ENCODE data around the gene LMX1B.

Gene LMX1B

GRCh38 chr9:126719618-126720031 is 105.9 kb downstream of the LMX1B start:
- Histone ChIP-seq H3K9me2 (replicated peaks; ENCODE audit: insufficient read depth, low read length) (no peaks in the 10 kb centered on the region), H3K27me3 (ENCODE audit: low read length) (no peaks in the 10 kb centered on the region), H3F3A (ENCODE audit: insufficient read depth) (no peaks in the 10 kb centered on the region), H3K79me2 (ENCODE audit: insufficient read depth, low read length) (no peaks in the 10 kb centered on the region), H4K20me1 (ENCODE audit: low read depth, low read length) (no peaks in the 10 kb centered on the region), H3K4me2 (ENCODE audit: low read depth, low read length, poor library complexity, severe bottlenecking) (no peak overlapping the region), H3K27ac (ENCODE audit: low read depth, low read length) (no peak overlapping the region), H3K9ac (ENCODE audit: low read length) (no peak overlapping the region), H2AFZ (ENCODE audit: low read depth, low read length, severe bottlenecking) (no peak overlapping the region), H3K4me3 (ENCODE audit: insufficient read depth, low read length, poor library complexity, severe bottlenecking) (no peak overlapping the region), H3K9me3 (ENCODE audit: insufficient read depth, low read length) (no peaks in the 10 kb centered on the region), H3K36me3 (ENCODE audit: low read length) (no peaks in the 10 kb centered on the region)
- TF ChIP-seq CTCF (IDR thresholded peaks at IDR 0.05; ENCODE audit: insufficient read depth, low read length, poor library complexity, severe bottlenecking) = no peak
- TF ChIP-seq EZH2phosphoT487 (conservative IDR thresholded peaks at IDR 0.05; ENCODE audit: low read length) = no peak

DNA sequence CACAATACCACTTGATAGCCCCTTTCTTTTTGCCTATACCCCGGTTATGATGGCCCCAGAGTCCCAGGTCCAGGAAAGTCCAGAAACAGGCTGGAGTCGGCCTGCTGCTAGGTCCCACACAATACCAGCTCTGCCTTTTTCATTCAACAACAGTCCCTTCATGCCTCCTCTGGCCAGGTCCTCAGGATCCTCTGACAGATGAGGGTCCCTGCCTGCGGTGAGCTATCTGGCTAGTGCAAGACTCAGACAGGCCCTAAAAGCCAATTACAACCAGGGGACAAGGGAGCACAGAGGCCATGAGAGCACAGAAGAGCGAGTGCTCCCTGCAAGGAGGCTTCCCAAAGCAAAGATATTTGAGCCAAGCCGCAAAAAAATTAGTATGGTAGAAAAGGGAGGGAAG is 106.3 kb downstream of the LMX1B start:
- Histone ChIP-seq H3K9me2 (replicated peaks; ENCODE audit: insufficient read depth, low read length) (no peaks in the 10 kb centered on the region), H3K9ac (ENCODE audit: low read length) (no peak overlapping the region), H2AFZ (ENCODE audit: low read depth, low read length, severe bottlenecking) (no peak overlapping the region), H3F3A (ENCODE audit: insufficient read depth) (no peaks in the 10 kb centered on the region), H3K9me3 (ENCODE audit: insufficient read depth, low read length) (no peaks in the 10 kb centered on the region), H3K79me2 (ENCODE audit: insufficient read depth, low read length) (no peaks in the 10 kb centered on the region), H3K4me3 (ENCODE audit: insufficient read depth, low read length, poor library complexity, severe bottlenecking) (no peak overlapping the region), H4K20me1 (ENCODE audit: low read depth, low read length) (no peaks in the 10 kb centered on the region), H3K4me2 (ENCODE audit: low read depth, low read length, poor library complexity, severe bottlenecking) (no peak overlapping the region), H3K27me3 (ENCODE audit: low read length) (no peaks in the 10 kb centered on the region), H3K27ac (ENCODE audit: low read depth, low read length) (no peak overlapping the region), H3K36me3 (ENCODE audit: low read length) (no peaks in the 10 kb centered on the region)
- TF ChIP-seq CTCF (IDR thresholded peaks at IDR 0.05; ENCODE audit: insufficient read depth, low read length, poor library complexity, severe bottlenecking) (no peak), EZH2phosphoT487 (conservative IDR thresholded peaks at IDR 0.05; ENCODE audit: low read length) (no peak)

DNA sequence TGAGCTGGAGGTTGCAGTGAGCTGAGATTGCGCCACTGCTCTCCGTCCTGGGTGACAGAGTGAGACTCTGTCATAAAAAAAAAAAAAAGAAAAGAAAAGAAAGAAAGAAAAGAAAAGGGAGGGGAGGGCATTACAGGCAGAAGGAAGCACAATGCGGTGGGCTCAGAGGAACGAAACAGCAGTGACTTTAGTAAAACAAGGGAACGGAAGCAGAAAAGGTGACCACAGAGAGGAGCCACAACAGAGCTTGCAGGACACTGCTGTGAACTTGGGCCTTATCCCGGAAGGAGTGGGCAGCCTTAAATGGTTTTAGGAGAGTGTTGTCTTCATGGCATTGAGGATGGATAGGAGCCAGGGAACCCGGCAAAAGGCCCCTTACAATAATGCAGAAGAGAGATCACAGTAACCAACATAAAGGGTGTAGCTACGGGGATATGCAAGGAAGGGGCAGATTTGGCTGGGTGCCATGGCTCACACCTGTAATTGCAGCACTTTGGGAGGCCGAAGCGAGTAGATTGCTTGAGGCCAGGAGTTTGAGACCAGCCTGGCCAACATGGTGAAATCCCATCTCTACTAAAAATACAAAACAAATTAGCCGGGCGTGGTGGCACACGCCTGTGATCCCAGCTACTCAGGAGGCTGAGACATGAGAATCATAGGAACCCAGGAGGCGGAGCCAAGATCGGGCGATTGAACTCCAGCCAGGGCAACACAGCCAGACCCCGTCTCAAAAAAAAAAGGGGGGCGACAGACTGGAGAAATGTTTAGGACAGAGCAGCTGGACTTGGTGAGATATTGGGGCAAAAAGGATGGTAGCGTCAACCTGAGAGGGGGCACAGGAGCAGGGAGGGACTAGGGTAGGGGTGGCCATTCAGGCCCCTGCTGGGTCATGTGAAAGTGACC is 107.2 kb downstream of the LMX1B start:
- no peaks in the 10 kb centered on the region for H3K27me3 ChIP-seq (ENCODE audit: low read length)
- H3K9me2 ChIP-seq (replicated peaks; ENCODE audit: insufficient read depth, low read length) = no peaks in the 10 kb centered on the region
- H3K9ac ChIP-seq (ENCODE audit: low read length) = no peak overlapping the region
- H3K4me3 ChIP-seq (ENCODE audit: insufficient read depth, low read length, poor library complexity, severe bottlenecking) = no peak overlapping the region
- H3K79me2 ChIP-seq (ENCODE audit: insufficient read depth, low read length) = no peaks in the 10 kb centered on the region
- no peaks in the 10 kb centered on the region for H3F3A ChIP-seq (ENCODE audit: insufficient read depth)
- no peak for TF ChIP-seq EZH2phosphoT487 (conservative IDR thresholded peaks at IDR 0.05; ENCODE audit: low read length)
- no peak for TF ChIP-seq CTCF (IDR thresholded peaks at IDR 0.05; ENCODE audit: insufficient read depth, low read length, poor library complexity, severe bottlenecking)
- no peak overlapping the region for H2AFZ ChIP-seq (ENCODE audit: low read depth, low read length, severe bottlenecking)
- H3K27ac ChIP-seq (ENCODE audit: low read depth, low read length) = no peak overlapping the region
- H4K20me1 ChIP-seq (ENCODE audit: low read depth, low read length) = no peaks in the 10 kb centered on the region
- no peak overlapping the region for H3K4me2 ChIP-seq (ENCODE audit: low read depth, low read length, poor library complexity, severe bottlenecking)
- no peaks in the 10 kb centered on the region for H3K9me3 ChIP-seq (ENCODE audit: insufficient read depth, low read length)
- H3K36me3 ChIP-seq (ENCODE audit: low read length) = no peaks in the 10 kb centered on the region

All from SU-DHL-6 (cell line).